SK-N-SH (cell line): ENCODE data around the gene ATP6V0A1. TPM values are rescaled to one million over a fixed set of nuclear protein-coding genes. Genes with fewer than 3 reads are reported as not detected.
"Not testable (repeated sequence)": the region's sequence is repeated elsewhere in the genome, so short reads cannot be mapped to it uniquely, and the experiment has no call there.

Source experiments
- CTCF ChIA-PET: fragments of 300-600, 350-600 bp; formaldehyde crosslinking; extraction: SDS; loops from one replicate; lab custom pipeline; 2021; lab: Yijun Ruan, JAX
- POLR2A ChIA-PET: fragments of 350-600 bp; sonication (Branson Sonifier 250); formaldehyde crosslinking; extraction: SDS; loops from one replicate; lab custom pipeline; 2020; ENCODE audit warnings: antibody characterized with exemption, inconsistent platforms; lab: Yijun Ruan, JAX
- DNase-seq: peaks from one replicate; pipeline ENCODE4 v3.0.0; 2012
- H2AFZ ChIP-seq: fragments of 200-600 bp; sonication (generic); 2 replicates; pipeline ENCODE4 v1.8.1; 2016; ENCODE audit warnings: antibody characterized with exemption, mild to moderate bottlenecking, low read depth
- H3F3A ChIP-seq: fragments of 200-600 bp; sonication (generic); replicated peaks from 2 replicates; pipeline ENCODE3; 2016; ENCODE audit warnings: antibody characterized with exemption, mild to moderate bottlenecking; ENCODE audit not compliant: insufficient read depth
- H3K27ac ChIP-seq, 2 experiments: fragments of 200-500 bp in 1 of 2; fragments of 200-600 bp in 1 of 2; sonication (Bioruptor generic) in 1 of 2; sonication (generic), shearing (Covaris generic) in 1 of 2; 2 replicates each; pipeline versions ENCODE4 v1.5.1 to v1.6.1; 2014 to 2016; ENCODE audit warnings: low read depth in 2 of 2, inconsistent platforms in 1 of 2, low read length in 1 of 2, mild to moderate bottlenecking in 1 of 2, mixed read lengths in 1 of 2
- H3K27me3 ChIP-seq: fragments of 200-600 bp; sonication (generic), shearing (Covaris generic); 2 replicates; pipeline ENCODE4 v1.6.1; 2016; ENCODE audit warnings: mixed run types; ENCODE audit not compliant: insufficient read depth
- H3K36me3 ChIP-seq, 2 experiments: fragments of 200-500 bp in 1 of 2; fragments of 200-600 bp in 1 of 2; sonication (Bioruptor generic) in 1 of 2; sonication (generic) in 1 of 2; replicated peaks in 1 of 2; 2 replicates each; pipeline versions ENCODE3 to v1.5.1; 2014 to 2016; ENCODE audit warnings: low read length in 1 of 2, mild to moderate bottlenecking in 1 of 2; ENCODE audit not compliant: insufficient read depth in 2 of 2, control insufficient read depth in 1 of 2
- H3K4me1 ChIP-seq, 2 experiments: fragments of 200-500 bp in 1 of 2; fragments of 200-600 bp in 1 of 2; sonication (Bioruptor generic) in 1 of 2; sonication (generic), shearing (Covaris generic) in 1 of 2; 2 replicates each; pipeline versions ENCODE4 v1.5.1 to v1.6.1; 2014 to 2016; ENCODE audit warnings: low read depth in 1 of 2, low read length in 1 of 2, mixed run types in 1 of 2; ENCODE audit not compliant: insufficient read depth in 2 of 2, control insufficient read depth in 1 of 2
- H3K4me2 ChIP-seq: fragments of 200-600 bp; sonication (generic), shearing (Covaris generic); 2 replicates; pipeline ENCODE4 v1.6.1; 2017; ENCODE audit warnings: mixed run types
- H3K4me3 ChIP-seq, 2 experiments: fragments of 200-500 bp in 1 of 2; fragments of 200-600 bp in 1 of 2; sonication (Bioruptor generic) in 1 of 2; sonication (generic), shearing (Covaris generic) in 1 of 2; 2 replicates each; pipeline versions ENCODE4 v1.5.1 to v1.8.1; 2014 to 2016; ENCODE audit warnings: low read depth in 2 of 2, inconsistent platforms in 1 of 2, low read length in 1 of 2, mild to moderate bottlenecking in 1 of 2, mixed read lengths in 1 of 2, moderate library complexity in 1 of 2
- H3K79me2 ChIP-seq: fragments of 200-600 bp; sonication (generic); 2 replicates; pipeline ENCODE4 v1.8.1; 2017; ENCODE audit warnings: mild to moderate bottlenecking; ENCODE audit not compliant: insufficient read depth
- H3K9ac ChIP-seq: fragments of 200-600 bp; sonication (generic); 2 replicates; pipeline ENCODE4 v1.6.1; 2017; ENCODE audit warnings: mixed run types
- H3K9me2 ChIP-seq: fragments of 200-600 bp; sonication (generic); 2 replicates; pipeline ENCODE4 v1.6.1; 2017; ENCODE audit warnings: mixed run types
- H3K9me3 ChIP-seq: fragments of 200-600 bp; sonication (generic); 2 replicates; pipeline ENCODE4 v1.6.1; 2017; ENCODE audit warnings: mixed run types, mild to moderate bottlenecking, moderate library complexity
- H4K20me1 ChIP-seq: fragments of 200-600 bp; sonication (generic); 2 replicates; pipeline ENCODE4 v1.6.1; 2017; ENCODE audit warnings: mild to moderate bottlenecking, mixed run types; ENCODE audit not compliant: insufficient read depth
- EP300 ChIP-seq, 2 experiments: IDR thresholded peaks; 2 replicates each; pipeline versions ENCODE4 v1.4.0 to v1.6.1; 2012; ENCODE audit warnings: borderline replicate concordance in 1 of 2, low read depth in 1 of 2, low read length in 1 of 2
- EZH2phosphoT487 ChIP-seq: fragments of 200-600 bp; sonication (generic); IDR thresholded peaks from 2 replicates; pipeline ENCODE4 v1.6.1; 2017; ENCODE audit warnings: low read depth, mixed run types, mild to moderate bottlenecking, antibody characterized with exemption, moderate library complexity, borderline replicate concordance
- FOSL2 ChIP-seq: IDR thresholded peaks from 2 replicates; pipeline ENCODE4 v1.4.0; 2012; ENCODE audit warnings: low read depth, mild to moderate bottlenecking, moderate library complexity, borderline replicate concordance
- FOXJ3 ChIP-seq: sonication (generic); formaldehyde crosslinking; IDR thresholded peaks from 2 replicates; pipeline ENCODE4 v1.5.1; 2020; ENCODE audit warnings: mild to moderate bottlenecking, missing genetic modification reagents
- GABPA ChIP-seq: IDR thresholded peaks from 2 replicates; pipeline ENCODE4 v1.4.0; 2012; ENCODE audit warnings: low read depth, mild to moderate bottlenecking
- GATA2 ChIP-seq: sonication (generic); formaldehyde crosslinking; IDR thresholded peaks from 2 replicates; pipeline ENCODE4 v1.5.0; 2020; ENCODE audit warnings: mild to moderate bottlenecking, missing genetic modification reagents
- MEF2A ChIP-seq: IDR thresholded peaks from 2 replicates; pipeline ENCODE4 v1.4.0; 2012; ENCODE audit warnings: low read depth, borderline replicate concordance
- RAD21 ChIP-seq: IDR thresholded peaks from 2 replicates; pipeline ENCODE4 v1.6.1; 2012; ENCODE audit warnings: mild to moderate bottlenecking, low read length
- TCF12 ChIP-seq: IDR thresholded peaks from 2 replicates; pipeline ENCODE4 v1.4.0; 2012
- WGBS: methylation state at CpG from one replicate; pipeline ENCODE4 v1.1.6; 2017; ENCODE audit warnings: low lambda C conversion rate; 5-methylcytosine and 5-hydroxymethylcytosine counted together
- polyA plus RNA-seq, 3 experiments: library from polyadenylated mRNA; depleted of rRNA; stranded (reverse); fragments of >200 nt; gene quantifications; 2 replicates each; pipeline ENCODE4 v1.2.3, GENCODE V29; 2012
- TF ChIP-seq, protein P1 (sequence below): IDR thresholded peaks from 2 replicates; pipeline ENCODE4; 2012
- TF ChIP-seq, protein P2 (sequence below): IDR thresholded peaks from 2 replicates; pipeline ENCODE4 v1.6.1; 2012; ENCODE audit warnings: mild to moderate bottlenecking, low read depth, low read length, moderate library complexity
- TF ChIP-seq, protein P3 (sequence below): fragments of 150-350 bp; IDR thresholded peaks from 2 replicates; pipeline ENCODE4 v1.6.1; 2017; ENCODE audit warnings: antibody characterized with exemption, low read length, low read depth, borderline replicate concordance

Gene ATP6V0A1
- polyA plus RNA-seq, 1 of the 3 experiments (the other 2 are of a cell fraction) = 31.7 TPM

DNA sequence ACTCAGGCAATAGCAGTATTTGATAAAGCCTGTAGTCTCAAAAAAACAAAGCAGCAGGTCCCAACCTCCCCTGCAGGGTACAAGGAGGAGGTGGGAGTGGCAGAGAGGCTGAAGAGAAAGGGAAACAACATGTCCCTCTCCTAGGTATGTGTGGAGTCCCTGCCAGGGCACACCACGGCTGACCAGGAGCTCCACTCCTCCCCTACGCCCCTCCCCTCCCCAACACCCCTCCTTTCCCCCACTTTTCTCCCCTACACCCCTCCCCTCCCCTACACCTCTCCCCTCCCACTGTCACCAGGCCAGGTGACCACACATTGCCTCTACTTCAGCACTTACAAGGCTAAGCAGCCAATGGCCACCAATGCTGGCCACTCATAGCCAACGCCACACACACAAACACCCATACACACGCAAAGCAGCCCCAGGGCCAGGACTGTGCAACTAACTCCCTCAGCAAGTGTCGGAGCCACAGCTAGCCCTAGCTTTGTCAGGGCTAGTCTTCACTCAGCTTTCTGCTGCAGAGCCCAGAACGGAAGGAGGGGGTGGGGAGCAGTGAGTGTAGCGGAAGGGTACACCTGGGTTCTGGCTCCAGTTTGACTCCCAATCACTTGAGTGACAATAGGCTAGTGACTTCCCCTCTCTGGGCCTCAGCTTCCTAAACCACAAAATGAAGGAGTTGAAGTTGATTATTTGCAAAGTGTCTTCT is 43.8 kb upstream of the ATP6V0A1 start:
- CTCF ChIA-PET = interaction anchor here (1.0 to 26.0 kb wide), 3 partner anchors 9 to 113 kb away, joined by 3 to 683 read pairs (median 14); no protein-coding TSS in a partner anchor
- Histone ChIP-seq H3K9ac (no peak overlapping the region), H3K4me2 (peak overlapping the region; percentile 54), H2AFZ (no peak overlapping the region), H3K79me2 (peaks cover 100% of the 10 kb centered on the region), H3K4me3 (no peak overlapping the region), H3K9me3 (no peaks in the 10 kb centered on the region), H3K36me3 (peaks cover 0 to 48% of the 10 kb centered on the region in 2 experiments), H3K9me2 (no peaks in the 10 kb centered on the region), H3F3A (peaks cover 45% of the 10 kb centered on the region), H3K27ac (peak overlapping the region in 1 of 2 experiments; percentile 32; a peak in 2 of 4 replicates), H3K4me1 (peaks cover 3 to 26% of the 10 kb centered on the region in 2 experiments; a peak in 3 of 4 replicates), H4K20me1 (peaks cover 100% of the 10 kb centered on the region), H3K27me3 (no peaks in the 10 kb centered on the region)
- no peak for TF ChIP-seq GABPA
- 96% methylated on average over 7 of the region's 7 CpGs for WGBS
- POLR2A ChIA-PET = no interaction called here
- no peak for DNase-seq

DNA sequence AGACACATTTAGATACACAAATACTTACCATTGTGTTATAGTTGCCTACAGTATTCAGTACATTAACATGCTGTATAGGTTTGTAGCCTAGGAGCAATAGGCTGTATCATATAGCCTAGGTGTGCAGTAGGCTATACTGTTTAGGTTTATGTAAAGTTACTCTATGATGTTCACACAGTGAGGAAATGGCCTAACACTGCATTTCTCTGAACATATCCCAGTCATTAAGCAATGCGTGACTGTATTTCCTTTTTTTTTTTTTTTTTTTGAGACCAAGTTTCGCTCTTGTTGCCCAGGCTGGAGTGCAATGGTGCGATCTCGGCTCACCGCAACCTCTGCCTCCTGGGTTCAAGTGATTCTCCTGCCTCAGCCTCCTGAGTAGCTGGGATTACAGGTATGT is 40.7 kb upstream of the ATP6V0A1 start:
- H3K9ac ChIP-seq, H3K9me2 ChIP-seq, H3K9me3 ChIP-seq, DNase-seq, POLR2A ChIA-PET, H3K27me3 ChIP-seq, H2AFZ ChIP-seq: not testable (repeated sequence)
- H3K36me3 ChIP-seq = peaks cover 0 to 49% of the 10 kb centered on the region in 2 experiments
- CTCF ChIA-PET = interaction anchor here (0.7 kb wide), 1 partner anchor 116 kb away, joined by 3 read pairs; no protein-coding TSS in a partner anchor
- H3K27ac ChIP-seq = 0 out of 4 replicates have a peak overlapping the region, but pooled peaks of 1 of the 2 experiments have one; percentile 94
- H3K79me2 ChIP-seq = peaks cover 100% of the 10 kb centered on the region
- peak overlapping the region; percentile 100 for H3K4me2 ChIP-seq
- H4K20me1 ChIP-seq = peaks cover 92% of the 10 kb centered on the region
- H3K4me1 ChIP-seq = peaks cover 4 to 19% of the 10 kb centered on the region in 2 experiments; a peak in 2 of 4 replicates
- H3K4me3 ChIP-seq = peak overlapping the region in 1 of 2 experiments; percentile 9; a peak in 1 of 4 replicates
- H3F3A ChIP-seq = peaks cover 37% of the 10 kb centered on the region
- WGBS = 96% methylated on average over 5 of the region's 5 CpGs

DNA sequence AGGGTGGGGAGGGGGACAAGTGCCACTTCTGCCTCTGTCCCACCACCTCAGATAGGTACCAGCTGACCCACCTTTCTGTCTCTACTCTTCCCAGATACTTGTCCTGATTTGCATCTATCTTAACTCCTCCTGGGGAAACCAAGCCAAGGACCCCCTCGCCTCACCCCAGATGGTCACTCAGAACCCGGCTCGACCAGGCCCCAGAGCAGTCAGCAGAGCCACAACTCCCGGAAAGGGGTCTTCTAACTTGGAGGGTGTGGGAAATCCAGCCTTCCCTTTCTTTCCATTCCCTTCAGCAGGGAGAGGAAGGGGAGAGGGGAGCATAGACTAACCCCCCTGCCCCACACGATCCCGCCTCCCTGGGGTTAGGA is 37.6 kb upstream of the ATP6V0A1 start:
- Histone ChIP-seq H3K36me3 (peaks cover 0 to 40% of the 10 kb centered on the region in 2 experiments), H3K79me2 (peaks cover 80% of the 10 kb centered on the region), H2AFZ (no peak overlapping the region), H3K27me3 (no peaks in the 10 kb centered on the region), H3K9me2 (no peaks in the 10 kb centered on the region), H3K9me3 (no peaks in the 10 kb centered on the region), H4K20me1 (peaks cover 60% of the 10 kb centered on the region), H3K4me1 (peaks cover 4 to 10% of the 10 kb centered on the region in 2 experiments; a peak in 3 of 4 replicates), H3K9ac (peak overlapping the region; percentile 100), H3K4me2 (peak overlapping the region; percentile 100), H3K27ac (peak overlapping the region in 1 of 2 experiments; percentile 94; a peak in 3 of 4 replicates), H3K4me3 (peak overlapping the region; percentile 66 to 100), H3F3A (peaks cover 36% of the 10 kb centered on the region)
- TF ChIP-seq MEF2A = no peak
- TF ChIP-seq, protein P1, sequence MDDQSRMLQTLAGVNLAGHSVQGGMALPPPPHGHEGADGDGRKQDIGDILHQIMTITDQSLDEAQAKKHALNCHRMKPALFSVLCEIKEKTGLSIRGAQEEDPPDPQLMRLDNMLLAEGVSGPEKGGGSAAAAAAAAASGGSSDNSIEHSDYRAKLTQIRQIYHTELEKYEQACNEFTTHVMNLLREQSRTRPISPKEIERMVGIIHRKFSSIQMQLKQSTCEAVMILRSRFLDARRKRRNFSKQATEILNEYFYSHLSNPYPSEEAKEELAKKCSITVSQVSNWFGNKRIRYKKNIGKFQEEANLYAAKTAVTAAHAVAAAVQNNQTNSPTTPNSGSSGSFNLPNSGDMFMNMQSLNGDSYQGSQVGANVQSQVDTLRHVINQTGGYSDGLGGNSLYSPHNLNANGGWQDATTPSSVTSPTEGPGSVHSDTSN = no peak
- TF ChIP-seq RAD21 = no peak
- no peak for TF ChIP-seq TCF12
- TF ChIP-seq GATA2 (CRISPR knock-in tag) = no peak
- TF ChIP-seq, protein P2, sequence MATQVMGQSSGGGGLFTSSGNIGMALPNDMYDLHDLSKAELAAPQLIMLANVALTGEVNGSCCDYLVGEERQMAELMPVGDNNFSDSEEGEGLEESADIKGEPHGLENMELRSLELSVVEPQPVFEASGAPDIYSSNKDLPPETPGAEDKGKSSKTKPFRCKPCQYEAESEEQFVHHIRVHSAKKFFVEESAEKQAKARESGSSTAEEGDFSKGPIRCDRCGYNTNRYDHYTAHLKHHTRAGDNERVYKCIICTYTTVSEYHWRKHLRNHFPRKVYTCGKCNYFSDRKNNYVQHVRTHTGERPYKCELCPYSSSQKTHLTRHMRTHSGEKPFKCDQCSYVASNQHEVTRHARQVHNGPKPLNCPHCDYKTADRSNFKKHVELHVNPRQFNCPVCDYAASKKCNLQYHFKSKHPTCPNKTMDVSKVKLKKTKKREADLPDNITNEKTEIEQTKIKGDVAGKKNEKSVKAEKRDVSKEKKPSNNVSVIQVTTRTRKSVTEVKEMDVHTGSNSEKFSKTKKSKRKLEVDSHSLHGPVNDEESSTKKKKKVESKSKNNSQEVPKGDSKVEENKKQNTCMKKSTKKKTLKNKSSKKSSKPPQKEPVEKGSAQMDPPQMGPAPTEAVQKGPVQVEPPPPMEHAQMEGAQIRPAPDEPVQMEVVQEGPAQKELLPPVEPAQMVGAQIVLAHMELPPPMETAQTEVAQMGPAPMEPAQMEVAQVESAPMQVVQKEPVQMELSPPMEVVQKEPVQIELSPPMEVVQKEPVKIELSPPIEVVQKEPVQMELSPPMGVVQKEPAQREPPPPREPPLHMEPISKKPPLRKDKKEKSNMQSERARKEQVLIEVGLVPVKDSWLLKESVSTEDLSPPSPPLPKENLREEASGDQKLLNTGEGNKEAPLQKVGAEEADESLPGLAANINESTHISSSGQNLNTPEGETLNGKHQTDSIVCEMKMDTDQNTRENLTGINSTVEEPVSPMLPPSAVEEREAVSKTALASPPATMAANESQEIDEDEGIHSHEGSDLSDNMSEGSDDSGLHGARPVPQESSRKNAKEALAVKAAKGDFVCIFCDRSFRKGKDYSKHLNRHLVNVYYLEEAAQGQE = no peak
- no peak for TF ChIP-seq FOXJ3 (CRISPR knock-in tag)
- no peak for TF ChIP-seq FOSL2
- no peak for TF ChIP-seq EP300 (IDR thresholded peaks at IDR 0.05; ENCODE audit: borderline replicate concordance in 1 of 2, low read depth in 1 of 2, low read length in 1 of 2)
- TF ChIP-seq EZH2phosphoT487 = no peak
- TF ChIP-seq, protein P3, sequence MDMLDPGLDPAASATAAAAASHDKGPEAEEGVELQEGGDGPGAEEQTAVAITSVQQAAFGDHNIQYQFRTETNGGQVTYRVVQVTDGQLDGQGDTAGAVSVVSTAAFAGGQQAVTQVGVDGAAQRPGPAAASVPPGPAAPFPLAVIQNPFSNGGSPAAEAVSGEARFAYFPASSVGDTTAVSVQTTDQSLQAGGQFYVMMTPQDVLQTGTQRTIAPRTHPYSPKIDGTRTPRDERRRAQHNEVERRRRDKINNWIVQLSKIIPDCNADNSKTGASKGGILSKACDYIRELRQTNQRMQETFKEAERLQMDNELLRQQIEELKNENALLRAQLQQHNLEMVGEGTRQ = no peak
- ChIA-PET POLR2A (no interaction called here), CTCF (interaction anchor here (0.6 to 2.9 kb wide), 4 partner anchors 15 to 109 kb away, joined by 3 to 19 read pairs (median 4); no protein-coding TSS in a partner anchor)
- DNase-seq = no peak
- WGBS = 50% methylated on average over 4 of the region's 6 CpGs
